HepG2 (cell line): ENCODE data around the gene PIM1. TPM values are rescaled to one million over a fixed set of nuclear protein-coding genes. Genes with fewer than 3 reads are reported as not detected.
A peak's percentile ranks its signal among the peaks of the same experiment; 100 is the strongest.

ENCODE experiments used
- ATF6 ChIP-seq: sonication (generic); formaldehyde crosslinking; conservative IDR thresholded peaks from 2 replicates; pipeline ENCODE4 v1.4.0; 2020; ENCODE audit warnings: missing genetic modification reagents
- ATM ChIP-seq: fragments of 450-650 bp; IDR thresholded peaks from 2 replicates; pipeline ENCODE4 v1.7.1; 2017; ENCODE audit warnings: mild to moderate bottlenecking, borderline replicate concordance
- BCL6 ChIP-seq: IDR thresholded peaks from 2 replicates; pipeline ENCODE4 v1.6.1; 2016; ENCODE audit warnings: missing genetic modification reagents, missing compliant biosample characterization
- CEBPZ ChIP-seq: IDR thresholded peaks from 2 replicates; pipeline ENCODE4 v1.6.1; 2012; ENCODE audit warnings: low read length, improper control_type of control experiment
- EEA1 ChIP-seq: sonication (generic); formaldehyde crosslinking; IDR thresholded peaks from 2 replicates; pipeline ENCODE4 v1.5.1; 2020; ENCODE audit warnings: mild to moderate bottlenecking, missing genetic modification reagents, borderline replicate concordance
- HNRNPLL ChIP-seq: fragments of 200-400 bp; formaldehyde crosslinking; IDR thresholded peaks from 2 replicates; pipeline ENCODE4 v1.6.1; 2017; ENCODE audit warnings: mild to moderate bottlenecking, low read depth, low read length; ENCODE audit not compliant: poor library complexity, severe bottlenecking
- LCORL ChIP-seq, 2 experiments: fragments of 450-650 bp in 1 of 2; sonication (generic) in 1 of 2; formaldehyde crosslinking in 1 of 2; IDR thresholded peaks; 2 replicates each; pipeline versions ENCODE4 v1.5.0 to v1.6.1; 2017 to 2020; ENCODE audit warnings: antibody characterized with exemption in 1 of 2, missing genetic modification reagents in 1 of 2
- MLX ChIP-seq: IDR thresholded peaks from 2 replicates; pipeline ENCODE4 v1.6.1; 2016
- SP4 ChIP-seq: sonication (generic); formaldehyde crosslinking; IDR thresholded peaks from 2 replicates; pipeline ENCODE4 v1.8.1; 2023; ENCODE audit warnings: mild to moderate bottlenecking, missing genetic modification reagents
- TMF1 ChIP-seq: sonication (generic); formaldehyde crosslinking; IDR thresholded peaks from 2 replicates; pipeline ENCODE4 v1.8.1; 2022; ENCODE audit warnings: low read depth, missing genetic modification reagents
- ZBTB33 ChIP-seq: sonication (generic); formaldehyde crosslinking; IDR thresholded peaks from 2 replicates; pipeline ENCODE4 v1.4.0; 2020; ENCODE audit warnings: missing genetic modification reagents
- ZBTB38 ChIP-seq: sonication (generic); formaldehyde crosslinking; IDR thresholded peaks from 2 replicates; pipeline ENCODE4 v1.5.1; 2020; ENCODE audit warnings: mild to moderate bottlenecking, missing genetic modification reagents
- ZNF136 ChIP-seq: sonication (generic); formaldehyde crosslinking; IDR thresholded peaks from 2 replicates; pipeline ENCODE4 v1.8.1; 2022; ENCODE audit warnings: low read depth, mild to moderate bottlenecking, moderate library complexity, missing genetic modification reagents
- ZNF224 ChIP-seq: sonication (generic); formaldehyde crosslinking; IDR thresholded peaks from 2 replicates; pipeline ENCODE4 v1.5.0; 2020; ENCODE audit warnings: mild to moderate bottlenecking, missing genetic modification reagents
- ZNF414 ChIP-seq: sonication (generic); formaldehyde crosslinking; IDR thresholded peaks from 2 replicates; pipeline ENCODE4 v1.5.0; 2020; ENCODE audit warnings: missing genetic modification reagents
- ZNF576 ChIP-seq: sonication (generic); formaldehyde crosslinking; IDR thresholded peaks from 2 replicates; pipeline ENCODE4 v1.4.0; 2020; ENCODE audit warnings: mild to moderate bottlenecking, missing genetic modification reagents
- ZNF674 ChIP-seq: sonication (generic); formaldehyde crosslinking; IDR thresholded peaks from 2 replicates; pipeline ENCODE4 v1.5.0; 2020; ENCODE audit warnings: low read depth, mild to moderate bottlenecking, missing genetic modification reagents
- ZNF772 ChIP-seq: sonication (generic); formaldehyde crosslinking; IDR thresholded peaks from 2 replicates; pipeline ENCODE4 v1.5.0; 2020; ENCODE audit warnings: mild to moderate bottlenecking, missing genetic modification reagents
- ZNF850 ChIP-seq: sonication (generic); formaldehyde crosslinking; conservative IDR thresholded peaks from 2 replicates; pipeline ENCODE4 v1.9.0; 2021; ENCODE audit warnings: mild to moderate bottlenecking, missing genetic modification reagents
- polyA plus RNA-seq, 8 experiments: library from polyadenylated mRNA; depleted of rRNA in 3 of 8; stranded (reverse) in 7 of 8; unstranded in 1 of 8; fragments of >200 nt; fragmentation: Illumina TruSeq in 4 of 8; extraction: Trizol in 4 of 8; gene quantifications; 2 replicates each; pipeline versions ENCODE4 v1.2.1 to v1.2.3, GENCODE V29; 2011 to 2016; ENCODE audit warnings: low read depth in 4 of 8, missing spikeins in 1 of 8, mixed read lengths in 1 of 8; ENCODE audit not compliant: insufficient read depth in 1 of 8
- total RNA-seq, 5 experiments: library from RNA; depleted of rRNA; stranded (reverse); fragments of >200 nt; fragmentation: Illumina TruSeq; extraction: Trizol; gene quantifications; 2 replicates each; pipeline ENCODE4 v1.2.3, GENCODE V29; 2016; ENCODE audit warnings: low read depth in 1 of 5

Gene PIM1
- total and polyA plus RNA-seq, 2 of the 13 experiments (the other 11 are each of a cell fraction or from before 2014, with no cell fraction given): 29.4 to 117 TPM

- TF ChIP-seq CEBPZ: no peak
- no peak for TF ChIP-seq ATF6
- TF ChIP-seq ZNF136 (CRISPR knock-in tag): no peak
- no peak for TF ChIP-seq ZNF576 (CRISPR knock-in tag)
- no peak for TF ChIP-seq ZNF414 (CRISPR knock-in tag)
- no peak for TF ChIP-seq ZNF674 (CRISPR knock-in tag)
- no peak for TF ChIP-seq MLX
- TF ChIP-seq HNRNPLL: no peak
- 0 out of 2 replicates have a peak, but pooled peaks have one; percentile 18 for TF ChIP-seq ZBTB33 (CRISPR knock-in tag)
- no peak for TF ChIP-seq ZNF850 (CRISPR knock-in tag)
- TF ChIP-seq LCORL (IDR thresholded peaks at IDR 0.05): no peak
- no peak for TF ChIP-seq LCORL (CRISPR knock-in tag; IDR thresholded peaks at IDR 0.05)
- TF ChIP-seq EEA1 (CRISPR knock-in tag): no peak
- no peak for TF ChIP-seq ATM
- no peak for TF ChIP-seq TMF1 (CRISPR knock-in tag)
- TF ChIP-seq ZNF224 (CRISPR knock-in tag): no peak
- no peak for TF ChIP-seq SP4 (CRISPR knock-in tag)
- TF ChIP-seq BCL6 (CRISPR knock-in tag): no peak
- TF ChIP-seq ZNF772 (CRISPR knock-in tag): 0 out of 2 replicates have a peak, but pooled peaks have one; percentile 42
- TF ChIP-seq ZBTB38 (CRISPR knock-in tag): no peak
Observed at GRCh38 chr6:37172912-37173492, 3.0 kb downstream of the PIM1 start (continued).
